Measurements from ENCODE around the gene FERMT3.
A peak's percentile ranks its signal among the peaks of the same experiment; 100 is the strongest.

The FERMT3 gene

GRCh38 chr11:64252003-64252872 lies 45.7 kb downstream of the FERMT3 start:
- peak; percentile 45 for TF ChIP-seq CTCF (IDR thresholded peaks at IDR 0.05; ENCODE audit: low read depth, low read length)
- in situ Hi-C loops (cut with HindIII; ENCODE audit: low sequenced_read_pairs), result no loop called here
- no peak for DNase-seq (ENCODE audit: low read depth, low spot score)
- H3K4me3 ChIP-seq (ENCODE audit: low read depth, low read length), result peak overlapping the region; percentile 63

- TF ChIP-seq CTCF (IDR thresholded peaks at IDR 0.05; ENCODE audit: low read depth, low read length), result no peak
- in situ Hi-C loops (cut with HindIII; ENCODE audit: low sequenced_read_pairs), result no loop called here
- no peak for DNase-seq (ENCODE audit: low read depth, low spot score)
- H3K4me3 ChIP-seq (ENCODE audit: low read depth, low read length), result no peak overlapping the region
Observed at GRCh38 chr11:64253043-64253442, 46.5 kb downstream of the FERMT3 start.

- DNase-seq (ENCODE audit: low read depth, low spot score), result no peak
- no peak for TF ChIP-seq CTCF (IDR thresholded peaks at IDR 0.05; ENCODE audit: low read depth, low read length)
- in situ Hi-C loops (cut with HindIII; ENCODE audit: low sequenced_read_pairs), result no loop called here
Observed at GRCh38 chr11:64253481-64253880, 47.0 kb downstream of the FERMT3 start.

GRCh38 chr11:64254326-64254725 lies 47.8 kb downstream of the FERMT3 start:
- TF ChIP-seq CTCF (IDR thresholded peaks at IDR 0.05; ENCODE audit: low read depth, low read length), result no peak
- DNase-seq (ENCODE audit: low read depth, low spot score), result no peak
- no peak overlapping the region for H3K4me3 ChIP-seq (ENCODE audit: low read depth, low read length)
- in situ Hi-C loops (cut with HindIII; ENCODE audit: low sequenced_read_pairs), result no loop called here

More at GRCh38 chr11:64253481-64253880, 47.0 kb downstream of the FERMT3 start:
- H3K4me3 ChIP-seq (ENCODE audit: low read depth, low read length), result no peak overlapping the region

- no peak for TF ChIP-seq CTCF (IDR thresholded peaks at IDR 0.05; ENCODE audit: low read depth, low read length)
Observed at GRCh38 chr11:64255135-64256128, 48.9 kb downstream of the FERMT3 start.

GRCh38 chr11:64256300-64256699 lies 49.8 kb downstream of the FERMT3 start:
- in situ Hi-C loops (cut with HindIII; ENCODE audit: low sequenced_read_pairs), result no loop called here
- no peak for DNase-seq (ENCODE audit: low read depth, low spot score)
- no peak for TF ChIP-seq CTCF (IDR thresholded peaks at IDR 0.05; ENCODE audit: low read depth, low read length)
- no peak overlapping the region for H3K4me3 ChIP-seq (ENCODE audit: low read depth, low read length)

More at GRCh38 chr11:64255135-64256128, 48.9 kb downstream of the FERMT3 start:
- in situ Hi-C loops (cut with HindIII; ENCODE audit: low sequenced_read_pairs), result no loop called here
- no peak overlapping the region for H3K4me3 ChIP-seq (ENCODE audit: low read depth, low read length)
- DNase-seq (ENCODE audit: low read depth, low spot score), result no peak

Data from astrocyte of the spinal cord (primary cell).